GM12874 (cell line): ENCODE data around the gene STAMBP.

Source experiments
- TF ChIP-seq, protein P1 (sequence below): IDR thresholded peaks from 2 replicates; pipeline ENCODE4 v1.5.1; 2011; ENCODE audit warnings: low read depth, mild to moderate bottlenecking, control low read depth, low read length, moderate library complexity; ENCODE audit not compliant: insufficient read depth

Gene STAMBP

GRCh38 chr2:73838889-73839534 is 10.3 kb downstream of the STAMBP start:
- TF ChIP-seq, protein P1, sequence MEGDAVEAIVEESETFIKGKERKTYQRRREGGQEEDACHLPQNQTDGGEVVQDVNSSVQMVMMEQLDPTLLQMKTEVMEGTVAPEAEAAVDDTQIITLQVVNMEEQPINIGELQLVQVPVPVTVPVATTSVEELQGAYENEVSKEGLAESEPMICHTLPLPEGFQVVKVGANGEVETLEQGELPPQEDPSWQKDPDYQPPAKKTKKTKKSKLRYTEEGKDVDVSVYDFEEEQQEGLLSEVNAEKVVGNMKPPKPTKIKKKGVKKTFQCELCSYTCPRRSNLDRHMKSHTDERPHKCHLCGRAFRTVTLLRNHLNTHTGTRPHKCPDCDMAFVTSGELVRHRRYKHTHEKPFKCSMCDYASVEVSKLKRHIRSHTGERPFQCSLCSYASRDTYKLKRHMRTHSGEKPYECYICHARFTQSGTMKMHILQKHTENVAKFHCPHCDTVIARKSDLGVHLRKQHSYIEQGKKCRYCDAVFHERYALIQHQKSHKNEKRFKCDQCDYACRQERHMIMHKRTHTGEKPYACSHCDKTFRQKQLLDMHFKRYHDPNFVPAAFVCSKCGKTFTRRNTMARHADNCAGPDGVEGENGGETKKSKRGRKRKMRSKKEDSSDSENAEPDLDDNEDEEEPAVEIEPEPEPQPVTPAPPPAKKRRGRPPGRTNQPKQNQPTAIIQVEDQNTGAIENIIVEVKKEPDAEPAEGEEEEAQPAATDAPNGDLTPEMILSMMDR, result no peak

- TF ChIP-seq, protein P1, result no peak
Observed at GRCh38 chr2:73839653-73840411, 11.1 kb downstream of the STAMBP start.

DNA sequence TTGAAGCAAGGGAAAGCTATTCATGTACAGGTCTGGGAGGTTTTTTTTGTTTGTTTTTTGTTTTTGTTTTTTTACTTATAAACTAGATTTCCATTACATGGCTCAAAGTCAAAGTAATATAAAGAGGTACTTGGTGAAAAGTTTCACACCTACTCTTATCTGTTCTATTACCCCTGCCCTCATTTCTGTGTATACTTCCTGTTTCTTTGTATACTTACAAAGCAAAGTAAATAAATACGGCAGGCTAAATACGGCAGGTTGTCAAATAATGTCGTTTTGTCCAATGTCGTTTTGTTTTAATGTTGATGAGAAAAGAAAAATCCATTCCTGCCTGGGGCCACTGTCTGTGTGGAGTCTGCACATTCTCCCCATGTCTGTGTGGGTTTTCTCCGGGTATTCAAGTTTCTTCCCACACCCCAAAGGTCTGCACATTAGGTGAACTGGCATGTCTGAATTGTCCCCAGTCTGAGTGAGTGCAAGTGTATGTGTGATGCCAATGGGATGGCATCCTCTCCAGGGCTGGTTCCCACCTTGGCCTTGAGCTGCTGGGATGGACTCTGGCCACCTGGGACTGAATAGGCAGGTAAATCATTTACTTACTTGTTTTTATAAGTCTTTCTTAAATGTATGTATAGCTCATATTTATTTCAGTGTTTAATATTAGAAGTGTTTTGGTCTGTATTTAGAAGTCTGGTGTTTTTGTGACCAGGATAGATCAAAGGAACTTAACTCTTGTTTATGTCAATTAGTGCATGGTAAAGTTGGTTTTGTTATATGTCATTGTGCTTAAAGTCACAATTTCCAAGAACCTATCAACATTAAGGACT is 13.4 kb downstream of the STAMBP start:
- TF ChIP-seq, protein P1, result no peak

GRCh38 chr2:73842739-73843019 is 13.9 kb downstream of the STAMBP start:
- TF ChIP-seq, protein P1, result no peak

GRCh38 chr2:73844087-73844486 is 15.3 kb downstream of the STAMBP start:
- TF ChIP-seq, protein P1, result no peak

- TF ChIP-seq, protein P1, result no peak
Observed at GRCh38 chr2:73850009-73850408, 21.2 kb downstream of the STAMBP start.

DNA sequence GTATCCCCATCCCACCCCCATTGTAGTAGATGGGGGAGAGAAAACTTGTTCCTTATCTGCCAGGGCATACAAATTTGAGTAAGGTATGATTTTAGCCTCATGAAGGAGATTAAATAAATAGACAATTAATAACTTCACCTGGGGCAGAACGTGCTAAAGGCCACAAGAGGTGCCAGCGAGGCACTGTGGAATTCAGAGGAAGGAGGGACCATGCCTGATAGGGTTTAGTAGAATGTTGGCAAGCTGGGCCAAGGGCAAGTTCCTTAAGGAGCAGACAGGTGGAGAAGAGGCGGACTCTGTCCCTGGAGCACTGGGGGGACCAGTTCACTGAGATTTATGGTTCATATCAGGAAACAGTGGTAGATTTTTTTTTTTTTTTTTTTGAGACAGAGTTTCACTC is 22.5 kb downstream of the STAMBP start:
- TF ChIP-seq, protein P1, result peak; percentile 48; the same call in 1 of the 2 replicates
